ENCODE measurements around the gene THAP11. TPM values are rescaled to one million over a fixed set of nuclear protein-coding genes. Genes with fewer than 3 reads are reported as not detected.

The THAP11 gene
- total RNA-seq: 23.6 and 26.9 TPM in 2 replicates

GRCh38 chr16:67841816-67842508, at the start of gene THAP11:
THAP11 (plus strand) TSS chr16:67842320; CDS start chr16:67842555, 235 bp downstream.

GRCh38 chr16:67806428-67807147, 35.5 kb upstream of the THAP11 start, which contains the start of the genes RANBP10 and TSNAXIP1:
RANBP10 (minus strand) TSS chr16:67806560; CDS start chr16:67806536, 24 bp downstream.
TSNAXIP1 (plus strand) TSS chr16:67806889; CDS start chr16:67807150, 261 bp downstream.

GRCh38 chr16:67846320-67847063, 4.4 kb downstream of the THAP11 start, which contains the start of gene NUTF2:
NUTF2 (plus strand) TSS chr16:67846933; CDS start chr16:67865131, 18,198 bp downstream.

GRCh38 chr16:67847064-67847861, 5.1 kb downstream of the THAP11 start, which contains the start of gene CENPT:
CENPT (minus strand) TSS chr16:67847693; CDS start chr16:67833859, 13,834 bp downstream.

GRCh38 chr16:67872631-67873434, 30.7 kb downstream of the THAP11 start, which contains the start of gene EDC4:
EDC4 (plus strand) TSS chr16:67873052; CDS start chr16:67873262, 210 bp downstream.

GRCh38 chr16:67884684-67885083, 42.6 kb downstream of the THAP11 start, which contains the start of gene NRN1L:
NRN1L (plus strand) TSS chr16:67884885; CDS start chr16:67884904, 19 bp downstream.

GRCh38 chr16:67892899-67893742, 51.0 kb downstream of the THAP11 start, which contains the start of gene PSKH1:
PSKH1 (plus strand) TSS chr16:67893254; CDS start chr16:67908750, 15,496 bp downstream.

Other genes with a start within 250 kb of the THAP11 start
- 1.4 and 1.6 TPM in 2 replicates for gene CARMIL2, start 197.2 kb upstream of the THAP11 start, total RNA-seq
- gene ACD, start 182.1 kb upstream of the THAP11 start, total RNA-seq: 32.0 and 38.8 TPM in 2 replicates
- 0.18 and 0.86 TPM in 2 replicates for gene PARD6A, start 181.4 kb upstream of the THAP11 start, total RNA-seq
- gene ENKD1, start 175.6 kb upstream of the THAP11 start, total RNA-seq: 15.4 and 22.5 TPM in 2 replicates
- gene C16orf86, start 175.5 kb upstream of the THAP11 start, total RNA-seq: 8.4 and 12.4 TPM in 2 replicates
- 9.7 and 12.4 TPM in 2 replicates for gene GFOD2, start 123.0 kb upstream of the THAP11 start, total RNA-seq
- gene RANBP10, start 35.8 kb upstream of the THAP11 start, total RNA-seq: 3.2 and 3.5 TPM in 2 replicates
- under 0.01 and 1.4 TPM in 2 replicates for gene TSNAXIP1, start 35.4 kb upstream of the THAP11 start, total RNA-seq
- gene NUTF2, start 4.6 kb downstream of the THAP11 start, total RNA-seq: 103 and 274 TPM in 2 replicates
- 30.0 and 33.7 TPM in 2 replicates for gene CENPT, start 5.4 kb downstream of the THAP11 start, total RNA-seq
- gene EDC4, start 30.7 kb downstream of the THAP11 start, total RNA-seq: 56.0 and 59.7 TPM in 2 replicates
- gene NRN1L, start 42.6 kb downstream of the THAP11 start, total RNA-seq: 0.89 TPM in 1 of 2 replicates, not detected in the other
- gene PSKH1, start 50.9 kb downstream of the THAP11 start, total RNA-seq: 5.8 and 8.3 TPM in 2 replicates
- gene CTRL, start 89.5 kb downstream of the THAP11 start, total RNA-seq: 0.53 and 0.58 TPM in 2 replicates
- gene PSMB10, start 94.5 kb downstream of the THAP11 start, total RNA-seq: 63.4 and 68.9 TPM in 2 replicates
- 5.5 and 6.0 TPM in 2 replicates for gene LCAT, start 101.8 kb downstream of the THAP11 start, total RNA-seq
- 63.6 and 116 TPM in 2 replicates for gene SLC12A4, start 126.3 kb downstream of the THAP11 start, total RNA-seq
- gene DPEP3, start 138.2 kb downstream of the THAP11 start, total RNA-seq: not detected in 2 replicates
- gene DPEP2, start 157.2 kb downstream of the THAP11 start, total RNA-seq: not detected in 2 replicates
- not detected in 2 replicates for gene DPEP2NB, start 173.6 kb downstream of the THAP11 start, total RNA-seq
- gene DDX28, start 180.9 kb downstream of the THAP11 start, total RNA-seq: 3.5 and 5.2 TPM in 2 replicates
- gene DUS2, start 181.0 kb downstream of the THAP11 start, total RNA-seq: 23.1 and 26.8 TPM in 2 replicates
- gene NFATC3, start 243.1 kb downstream of the THAP11 start, total RNA-seq: 9.7 and 9.8 TPM in 2 replicates